Measurements from ENCODE around the gene NPL. TPM values are rescaled to one million over a fixed set of nuclear protein-coding genes. Genes with fewer than 3 reads are reported as not detected.

Gene NPL
- total and polyA plus RNA-seq, 9 of the 15 experiments (the other 6 are each of a cell fraction or from before 2014, with no cell fraction given), result 9.9 to 22.3 (median 14.2) TPM

- no peak for TF ChIP-seq ZBTB5 (IDR thresholded peaks at IDR 0.05)
- peak; percentile 20; the same call in 1 of the 2 replicates for TF ChIP-seq EHMT2 (IDR thresholded peaks at IDR 0.05)
- peak; percentile 45; the same call in 1 of the 2 replicates for TF ChIP-seq TGIF2 (CRISPR knock-in tag; IDR thresholded peaks at IDR 0.05)
- TF ChIP-seq THRAP3 (IDR thresholded peaks at IDR 0.05; ENCODE audit: borderline replicate concordance), result 0 out of 2 replicates have a peak, but pooled peaks have one; percentile 15
- no peak for TF ChIP-seq ZNF217 (CRISPR knock-in tag; IDR thresholded peaks at IDR 0.05)
- TF ChIP-seq BRF2 (IDR thresholded peaks at IDR 0.05; ENCODE audit: borderline replicate concordance, insufficient read depth, insufficient read length), result no peak
- TF ChIP-seq ZNF695 (CRISPR knock-in tag; IDR thresholded peaks at IDR 0.05), result no peak
- TF ChIP-seq ZNF324 (CRISPR knock-in tag; IDR thresholded peaks at IDR 0.05), result 0 out of 2 replicates have a peak, but pooled peaks have one; percentile 17
- TF ChIP-seq SRF (CRISPR knock-in tag; IDR thresholded peaks at IDR 0.05), result peak in 1 of 2 experiments; percentile 82; a peak in 2 of 4 replicates
- TF ChIP-seq DIDO1 (tag; IDR thresholded peaks at IDR 0.05; ENCODE audit: low read depth), result no peak
- peak; percentile 26; the same call in 1 of the 2 replicates for TF ChIP-seq PKNOX1 (IDR thresholded peaks at IDR 0.05)
- peak; percentile 90 for TF ChIP-seq PRPF4 (IDR thresholded peaks at IDR 0.05; ENCODE audit: insufficient read depth, low read depth, low read length, poor library complexity, severe bottlenecking)
- TF ChIP-seq BRCA1 (IDR thresholded peaks at IDR 0.05), result no peak
- peak; percentile 87; the same call in 1 of the 2 replicates for TF ChIP-seq BRCA1 (CRISPR knock-in tag; IDR thresholded peaks at IDR 0.05)
- TF ChIP-seq KLF16 (IDR thresholded peaks at IDR 0.05), result peak; percentile 81
- peak; percentile 81 for TF ChIP-seq TAF9B (IDR thresholded peaks at IDR 0.05; ENCODE audit: partially characterized antibody)
- TF ChIP-seq CTBP1 (IDR thresholded peaks at IDR 0.05; ENCODE audit: borderline replicate concordance), result peak; percentile 82
- TF ChIP-seq SIN3B (IDR thresholded peaks at IDR 0.05; ENCODE audit: low read depth), result peak; percentile 69
- peak; percentile 72 for TF ChIP-seq U2AF1 (optimal IDR thresholded peaks at IDR 0.05; ENCODE audit: low read depth, low read length)
- TF ChIP-seq ZBTB11 (CRISPR knock-in tag; IDR thresholded peaks at IDR 0.05), result peak in 2 of 3 experiments; percentile 35 to 82; a peak in 2 of 6 replicates
These were observed 49.9 kb downstream of the NPL start, which contains the start of gene DHX9 (continued) for GRCh38 chr1:182839209-182840066.

All from K562 (cell line).